Measurements from ENCODE around the gene SFT2D3.

SFT2D3 gene

DNA sequence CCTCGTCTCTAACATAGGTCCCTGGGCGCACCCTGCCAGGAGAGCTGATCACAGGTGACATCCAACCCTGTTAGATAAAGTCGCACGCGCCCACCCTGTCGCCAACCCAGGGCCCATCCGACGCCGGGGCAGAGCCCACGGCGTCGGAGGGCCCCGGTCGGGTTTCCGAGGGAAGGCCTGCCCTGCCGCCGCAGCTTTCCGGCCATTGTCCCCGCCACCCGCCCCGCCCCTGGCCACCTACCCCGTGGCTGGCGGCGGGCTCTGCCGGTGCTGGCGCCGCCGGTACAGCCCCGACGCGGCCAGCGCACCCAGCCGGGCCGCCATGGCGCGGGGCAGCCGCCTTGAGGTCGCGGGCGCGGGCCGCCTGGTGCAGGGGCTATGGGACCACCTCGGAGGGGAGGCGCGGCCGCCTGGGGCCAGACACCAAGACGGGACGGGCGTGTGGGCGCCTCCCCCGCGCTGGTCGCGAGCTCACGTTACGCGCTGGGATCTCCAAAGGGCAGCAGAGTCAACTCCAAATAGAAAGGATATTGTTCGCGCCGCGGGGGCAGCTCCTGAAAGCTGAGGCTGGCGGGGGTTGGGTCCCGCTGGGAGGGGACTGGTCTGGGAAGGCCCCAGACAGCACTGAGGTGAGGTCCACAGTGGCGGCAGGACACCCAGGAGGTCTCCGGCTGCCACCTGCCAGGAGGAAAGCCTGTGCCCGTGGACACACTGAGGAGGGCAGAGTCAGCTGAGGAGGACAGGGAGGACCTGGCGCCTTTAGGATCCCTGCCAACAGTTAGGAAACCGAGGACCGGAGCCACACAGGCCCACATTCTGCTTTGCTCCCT lies 37.0 kb upstream of the SFT2D3 start:
- no peak for DNase-seq (ENCODE audit: low read depth in 2 of 2)

DNA sequence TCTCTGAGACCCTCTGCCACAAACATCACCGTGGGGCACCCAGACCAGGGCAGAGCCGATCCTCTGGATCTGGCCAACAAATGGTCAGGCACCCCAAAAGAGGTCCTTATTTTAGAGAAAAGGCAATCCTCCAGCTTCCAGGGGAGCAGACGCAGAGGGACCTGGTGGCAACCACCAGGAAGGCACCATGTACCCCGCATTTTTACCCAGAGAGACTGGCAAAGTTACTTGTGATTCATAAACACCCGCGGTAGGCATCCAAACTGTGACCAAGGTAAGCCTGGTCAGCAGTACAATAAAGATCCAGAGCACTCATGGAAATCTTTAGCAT lies 36.4 kb upstream of the SFT2D3 start:
- no peak for DNase-seq (ENCODE audit: low read depth in 2 of 2)

DNA sequence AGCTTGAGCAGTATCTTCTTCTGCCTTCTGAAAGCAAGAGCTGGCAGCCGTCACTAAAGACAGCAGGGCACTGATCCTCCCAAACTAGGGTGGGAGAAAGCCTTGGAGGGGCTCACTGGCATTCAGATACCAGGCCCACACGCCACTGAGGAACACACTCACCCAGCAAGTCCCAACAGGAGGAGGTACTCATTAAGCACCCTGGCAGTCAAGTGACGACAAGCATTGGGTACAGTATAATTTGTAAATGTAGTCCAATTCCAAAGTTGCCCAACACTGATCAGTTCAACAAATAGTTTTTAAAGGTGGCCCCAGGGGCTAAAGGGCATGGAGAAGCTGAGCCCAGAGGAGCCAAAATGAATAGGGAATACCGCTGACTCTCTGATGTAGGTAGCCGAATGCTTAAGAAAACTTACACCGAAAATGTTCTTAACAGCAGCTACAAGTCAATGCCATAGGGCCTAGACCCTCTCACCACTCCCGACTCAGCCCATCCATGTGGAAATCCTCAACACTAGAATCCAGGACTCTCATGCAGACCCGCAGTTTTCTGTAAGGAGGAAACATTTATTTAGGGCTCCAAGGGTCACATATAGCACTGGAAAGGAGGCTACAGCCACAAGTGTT lies 35.9 kb upstream of the SFT2D3 start:
- no peak for DNase-seq (ENCODE audit: low read depth in 2 of 2)

DNA sequence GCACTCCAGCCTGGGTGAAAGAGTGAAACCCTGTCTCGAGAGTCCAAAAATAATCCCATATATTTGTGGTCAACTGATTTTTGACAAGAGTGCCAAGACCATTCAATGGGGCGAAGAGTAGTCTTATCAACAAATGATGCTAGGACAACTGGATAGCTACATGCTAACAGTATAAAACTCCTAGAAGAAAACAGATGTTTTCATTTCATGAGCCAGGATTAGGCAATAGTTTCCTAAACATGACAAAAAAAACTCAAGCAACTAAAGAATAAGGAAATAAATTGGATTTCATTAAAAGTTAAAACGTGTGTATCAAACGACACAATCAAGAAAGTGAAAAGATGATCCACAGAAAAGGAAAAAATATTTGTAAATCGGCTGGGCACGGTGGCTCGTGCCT lies 32.2 kb upstream of the SFT2D3 start:
- no peak for DNase-seq (ENCODE audit: low read depth in 2 of 2)

GRCh38 chr2:127670055-127670956 lies 31.0 kb upstream of the SFT2D3 start:
- DNase-seq (ENCODE audit: low read depth in 2 of 2): no peak

DNA sequence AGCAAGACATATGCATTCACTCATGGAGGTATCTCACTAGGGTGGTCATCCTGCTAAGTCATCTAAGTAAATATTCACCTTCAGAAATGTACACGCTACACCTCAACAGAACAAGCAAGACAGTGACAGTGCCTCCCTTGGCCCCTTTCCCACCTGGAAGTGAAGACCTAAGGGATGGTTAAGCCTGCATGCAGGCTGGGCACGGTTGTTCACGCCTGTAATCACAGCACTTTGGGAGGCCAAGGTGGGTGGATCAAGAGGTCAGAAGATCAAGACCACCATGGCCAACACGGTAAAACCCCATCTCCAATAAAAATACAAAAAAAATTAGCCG lies 30.4 kb upstream of the SFT2D3 start:
- no peak for DNase-seq (ENCODE audit: low read depth in 2 of 2)

GRCh38 chr2:127671557-127672302 lies 29.6 kb upstream of the SFT2D3 start:
- DNase-seq (ENCODE audit: low read depth in 2 of 2): no peak

DNA sequence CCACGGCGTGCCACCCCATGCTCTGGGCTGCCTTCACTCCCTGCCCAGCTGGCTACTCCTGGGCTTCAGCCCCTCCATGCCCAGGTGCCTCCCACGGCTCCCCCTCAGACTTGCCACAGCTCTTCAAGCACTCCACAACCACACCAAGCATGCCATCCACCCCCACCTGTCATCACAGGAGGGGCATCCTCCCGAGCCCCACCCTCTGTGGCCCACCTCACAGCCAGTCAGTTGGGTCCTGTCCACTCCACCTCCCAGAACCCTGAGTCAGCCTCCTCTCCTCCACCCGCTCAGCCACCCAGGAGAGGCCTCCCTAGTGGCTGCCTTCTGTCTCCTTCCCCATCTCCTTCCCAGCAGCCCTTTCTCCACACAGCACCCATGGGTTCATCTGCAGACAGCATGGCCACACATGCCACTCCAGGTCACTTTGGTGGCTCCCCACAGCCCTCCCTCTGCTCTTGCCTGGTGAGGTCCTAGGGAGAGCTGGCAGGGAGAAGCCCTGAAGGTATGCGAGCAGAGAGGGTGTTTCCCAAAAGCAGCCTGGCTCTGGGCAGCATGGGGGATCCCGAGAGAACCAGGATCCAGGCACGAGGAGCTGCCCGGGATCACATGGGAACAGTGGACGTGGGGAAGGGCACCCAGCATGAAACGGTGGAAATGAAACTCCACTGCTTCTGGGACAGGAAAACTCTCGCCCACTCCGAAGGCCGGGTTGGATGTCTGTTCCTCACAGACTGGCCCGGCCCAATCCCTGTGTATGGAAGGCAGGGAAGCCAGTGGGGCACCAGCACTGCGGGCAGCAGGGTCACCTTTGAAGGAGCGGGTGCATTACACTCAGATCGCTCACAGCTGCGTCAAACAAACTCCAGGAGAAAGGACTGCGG lies 28.7 kb upstream of the SFT2D3 start:
- no peak for DNase-seq (ENCODE audit: low read depth in 2 of 2)

DNA sequence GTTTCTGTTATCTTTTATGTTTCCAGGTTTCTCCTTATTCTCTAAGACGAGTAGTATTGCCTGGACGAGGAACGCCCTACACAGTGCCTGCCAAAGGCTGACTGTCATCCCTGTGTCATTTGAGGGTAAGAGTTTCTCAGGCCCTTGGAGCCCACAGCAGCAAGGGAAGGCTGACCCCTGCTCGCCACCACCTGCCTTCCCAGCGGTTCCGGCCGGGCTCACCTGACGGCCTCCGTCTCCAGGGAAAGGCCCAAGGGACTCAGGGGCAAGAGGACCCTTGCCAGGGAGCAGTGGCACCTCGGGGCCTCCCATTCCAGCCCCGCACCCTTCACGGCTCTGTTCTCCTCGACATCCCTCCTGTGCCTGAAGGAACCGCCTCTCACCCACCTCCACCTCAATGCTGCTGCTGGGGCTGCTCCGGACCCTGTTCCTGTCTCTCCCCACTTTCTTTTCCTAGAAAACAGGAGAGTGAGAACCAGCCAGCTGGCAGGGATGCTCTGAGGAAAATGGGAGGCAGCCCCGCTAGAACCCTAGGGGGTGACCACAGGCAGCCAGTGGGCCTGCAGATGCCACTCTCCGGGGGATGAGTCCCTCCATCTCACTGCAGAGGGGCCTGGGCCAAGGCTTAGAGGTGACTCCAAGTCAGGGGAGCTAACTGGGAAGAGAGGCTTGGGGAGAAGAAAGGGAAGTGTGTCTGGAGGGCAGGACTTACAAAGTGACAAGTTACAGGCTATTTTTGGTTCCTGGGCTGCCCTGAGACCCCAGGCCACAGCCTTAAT lies 27.8 kb upstream of the SFT2D3 start:
- no peak for DNase-seq (ENCODE audit: low read depth in 2 of 2)

DNA sequence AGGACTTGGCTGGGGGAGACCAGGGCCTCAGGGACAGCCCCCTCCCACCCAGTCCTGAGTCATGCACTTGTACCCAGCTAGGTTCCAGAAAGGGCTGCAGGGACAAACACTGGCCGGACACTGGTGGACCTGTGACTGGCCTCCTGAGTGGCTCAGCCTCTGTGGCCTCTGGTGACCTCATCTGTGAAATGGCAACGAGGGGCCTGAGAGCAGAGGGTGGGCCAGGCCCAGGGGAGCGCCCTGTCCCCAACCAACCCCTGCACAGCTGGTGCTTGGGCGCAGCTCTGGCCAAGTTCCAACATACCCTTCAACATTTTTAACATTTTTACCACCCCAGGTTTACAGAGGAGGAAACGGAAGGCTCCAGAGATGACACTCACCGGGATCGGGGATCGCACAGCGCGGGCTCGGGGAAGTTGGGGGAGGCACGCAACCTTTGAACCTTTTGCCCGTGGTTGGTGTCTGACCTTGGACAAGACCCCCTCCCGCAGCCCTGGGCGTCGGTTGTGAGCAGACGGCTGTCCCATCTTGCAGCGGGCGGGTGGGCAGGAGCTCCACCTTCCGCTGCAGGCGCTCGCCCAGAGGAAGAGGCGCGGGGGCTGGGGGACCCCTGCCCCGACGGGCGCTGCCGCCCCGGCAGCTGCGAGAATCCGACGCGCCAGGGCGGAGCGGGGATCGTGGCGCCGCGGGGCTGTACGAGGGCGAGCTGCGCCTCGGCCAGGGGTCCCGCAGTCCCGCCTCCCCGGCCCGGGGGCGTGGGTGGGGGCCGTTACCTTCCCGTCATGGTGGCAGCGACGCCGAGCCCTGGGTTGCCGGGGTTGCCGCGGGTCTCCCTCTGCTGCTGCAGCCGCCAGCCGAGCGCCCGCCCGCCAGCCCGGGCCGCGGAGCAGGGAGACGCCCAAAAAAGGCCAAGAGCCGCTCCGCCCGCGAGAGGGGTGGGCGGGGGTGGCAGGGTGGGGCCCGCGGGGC lies 26.8 kb upstream of the SFT2D3 start:
- peak in 1 of 2 donors; percentile 14 for DNase-seq (ENCODE audit: low read depth in 2 of 2)

GRCh38 chr2:127675331-127676261 lies 25.7 kb upstream of the SFT2D3 start, which contains the start of gene LIMS2:
Gene LIMS2 (minus strand): TSS chr2:127675530. CDS start chr2:127675024, 506 bp downstream.
- DNase-seq (ENCODE audit: low read depth in 2 of 2): no peak

GRCh38 chr2:127676906-127677305 lies 24.4 kb upstream of the SFT2D3 start:
- no peak for DNase-seq (ENCODE audit: low read depth in 2 of 2)

DNA sequence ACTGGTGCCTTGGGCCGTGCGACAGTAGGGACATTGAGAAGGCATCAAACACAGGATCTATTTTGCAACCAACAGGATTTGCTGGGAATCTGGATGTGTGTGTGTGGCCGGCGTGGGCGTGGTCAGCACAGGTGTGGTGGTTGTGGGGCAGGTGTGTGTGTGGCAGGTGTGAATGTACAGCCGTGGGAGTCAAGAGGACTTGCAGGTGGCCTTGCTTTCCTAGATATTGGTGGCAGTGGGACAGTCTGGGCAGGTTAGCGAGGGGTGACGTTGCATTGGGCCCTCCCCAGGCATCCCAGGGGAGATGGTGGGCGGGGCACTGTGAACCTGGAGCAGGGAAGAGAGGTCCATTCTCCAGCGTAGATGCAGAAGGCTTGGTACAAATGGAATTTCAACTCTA lies 22.8 kb upstream of the SFT2D3 start:
- DNase-seq (ENCODE audit: low read depth in 2 of 2): no peak

- DNase-seq (ENCODE audit: low read depth in 2 of 2): no peak
These were observed 22.3 kb upstream of the SFT2D3 start for GRCh38 chr2:127678991-127679390.

- no peak for DNase-seq (ENCODE audit: low read depth in 2 of 2)
These were observed 21.5 kb upstream of the SFT2D3 start for GRCh38 chr2:127679680-127680361.

GRCh38 chr2:127680706-127681287 lies 20.5 kb upstream of the SFT2D3 start:
- no peak for DNase-seq (ENCODE audit: low read depth in 2 of 2)

Data from stimulated activated CD8-positive, alpha-beta memory T cell treated with anti-CD3 and anti-CD28 coated beads, Interleukin-2, amount 100 ng/mL, for 48 hours (primary cell).